GM19438 (cell line): ENCODE results near the gene PRKCQ.
A peak's percentile ranks its signal among the peaks of the same experiment; 100 is the strongest.

Source experiments
- ATAC-seq: cut with Tn5 transposase; IDR thresholded peaks from one replicate; pipeline ENCODE4 v1.9.1; 2021; ENCODE audit warnings: low read depth; ENCODE audit not compliant: unreplicated experiment

PRKCQ gene

DNA sequence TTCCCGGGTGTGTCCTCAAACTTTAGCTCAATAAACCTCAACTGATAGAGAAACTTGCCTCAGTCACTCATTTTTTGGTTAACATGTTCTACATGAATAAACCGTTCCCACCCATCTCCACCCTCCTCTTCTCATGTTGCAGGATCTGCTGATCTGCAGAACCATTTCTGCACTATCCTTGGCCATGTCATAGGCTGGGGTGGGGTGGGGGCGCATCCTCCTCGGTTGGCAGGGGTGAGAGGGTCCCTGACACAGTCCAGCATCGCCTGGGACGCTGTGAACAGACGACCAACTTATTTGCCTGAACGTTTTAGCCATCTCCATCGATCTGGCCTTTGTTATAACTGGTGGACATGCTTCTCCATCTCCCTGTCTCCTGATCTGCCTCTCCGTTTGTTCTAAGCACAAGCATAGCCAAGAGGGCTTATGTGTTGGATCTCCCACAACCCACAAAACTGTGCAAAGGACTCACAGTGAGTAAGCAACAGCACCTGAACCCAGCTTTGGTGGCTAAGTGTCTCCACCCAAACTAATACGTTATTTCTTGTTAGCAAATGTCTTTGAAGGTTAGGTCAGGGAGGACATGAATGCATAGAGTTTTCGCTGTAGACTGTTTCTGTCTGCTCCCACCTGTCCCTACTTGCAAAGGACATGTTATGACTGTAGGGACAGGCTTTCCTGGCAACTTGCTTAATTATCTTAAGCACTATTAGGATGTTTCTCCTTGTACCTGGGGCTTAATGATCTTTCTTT, 51.7 kb downstream of the PRKCQ start:
- ATAC-seq: no peak

DNA sequence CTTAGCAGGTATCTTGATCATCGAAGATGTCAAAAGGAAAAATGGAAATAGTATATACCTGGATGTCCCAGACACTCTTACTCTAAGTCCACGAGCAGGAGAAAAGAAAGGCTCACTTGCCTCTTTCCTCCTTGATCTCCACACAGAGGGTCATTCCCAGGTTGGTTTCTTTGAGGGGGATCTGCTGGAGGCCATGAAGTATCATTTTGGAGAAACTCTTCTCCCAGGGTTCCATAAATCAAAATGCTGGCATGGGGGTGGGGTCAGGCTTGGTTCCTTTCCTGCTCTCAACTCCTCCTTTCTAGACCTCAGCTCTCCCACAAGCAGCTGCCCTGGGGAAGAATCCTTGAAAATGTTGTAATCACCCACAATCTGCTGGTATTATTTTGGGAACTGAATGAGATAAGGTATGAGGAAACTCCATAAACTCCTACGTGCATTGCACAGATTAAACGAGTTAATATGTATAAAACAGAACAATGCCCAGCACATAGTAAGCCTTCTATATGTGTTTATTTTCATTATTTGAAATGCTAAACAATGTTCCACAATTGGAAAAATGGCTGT, 54.4 kb downstream of the PRKCQ start:
- no peak for ATAC-seq

DNA sequence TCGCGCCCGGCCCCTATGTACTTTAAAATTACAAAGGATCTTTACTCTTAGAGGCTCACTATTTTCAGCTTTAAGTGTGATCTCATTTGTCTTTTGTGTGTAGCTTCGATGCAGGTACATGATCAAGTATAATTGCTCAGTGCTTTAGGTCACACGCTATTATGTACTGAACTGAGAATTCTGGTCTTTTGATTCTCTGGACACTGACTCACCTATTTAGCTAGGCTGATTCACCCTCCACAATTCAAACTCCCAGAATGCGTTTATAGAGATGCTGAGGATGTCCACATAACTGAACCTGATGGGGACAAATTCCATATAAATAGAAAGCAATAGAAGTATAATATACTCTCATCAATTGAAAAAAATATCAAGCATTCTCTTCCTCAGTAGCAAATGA, 57.8 kb downstream of the PRKCQ start:
- ATAC-seq: no peak

DNA sequence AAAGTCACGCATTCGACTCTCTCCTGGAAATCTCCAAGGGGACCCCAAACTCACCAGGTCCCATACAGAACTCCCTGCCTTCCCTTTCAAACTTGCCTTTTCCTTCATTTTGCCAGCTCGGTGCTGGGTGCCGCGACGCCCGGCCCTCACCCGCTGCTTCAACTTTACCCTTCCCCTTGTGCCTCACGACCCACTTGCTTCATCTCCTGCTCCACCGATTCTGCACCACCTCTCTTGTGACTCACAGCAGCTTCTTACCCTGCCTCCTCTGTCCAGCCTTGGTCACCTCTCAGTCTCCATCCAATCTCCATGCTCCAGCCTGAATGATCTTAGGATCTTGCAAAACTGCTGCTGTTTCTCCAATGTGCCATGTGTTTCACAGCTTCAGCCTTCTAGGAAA, 59.9 kb downstream of the PRKCQ start:
- no peak for ATAC-seq

DNA sequence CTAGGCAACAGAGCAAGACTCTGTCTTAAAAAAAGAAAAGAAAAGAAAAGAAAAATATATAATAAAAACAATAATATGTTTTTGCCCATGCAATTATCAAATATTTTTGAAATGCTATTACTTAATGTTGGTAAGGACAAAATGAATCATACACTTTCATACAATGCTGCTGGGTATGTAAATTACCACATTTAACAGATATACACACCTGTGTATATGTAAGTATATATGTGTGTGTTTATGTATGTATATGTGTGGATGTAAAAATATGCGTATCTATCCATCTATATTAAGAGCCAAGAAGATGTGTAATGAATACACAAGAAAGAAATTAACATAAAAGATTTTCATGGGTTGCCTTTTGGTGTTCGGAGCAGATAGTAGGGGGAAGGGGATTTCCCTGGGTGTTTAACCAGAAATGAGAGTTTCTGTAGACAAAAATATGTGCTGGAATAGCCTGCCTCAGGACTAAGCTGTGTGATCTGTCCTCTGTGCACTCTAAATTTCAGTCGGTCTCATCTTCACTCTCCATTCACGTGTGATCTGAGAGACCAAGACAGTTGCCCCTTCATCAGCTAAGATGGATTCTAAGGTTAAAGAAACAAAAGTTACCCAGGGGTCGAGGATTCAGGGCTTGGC, 61.2 kb downstream of the PRKCQ start:
- ATAC-seq: no peak

DNA sequence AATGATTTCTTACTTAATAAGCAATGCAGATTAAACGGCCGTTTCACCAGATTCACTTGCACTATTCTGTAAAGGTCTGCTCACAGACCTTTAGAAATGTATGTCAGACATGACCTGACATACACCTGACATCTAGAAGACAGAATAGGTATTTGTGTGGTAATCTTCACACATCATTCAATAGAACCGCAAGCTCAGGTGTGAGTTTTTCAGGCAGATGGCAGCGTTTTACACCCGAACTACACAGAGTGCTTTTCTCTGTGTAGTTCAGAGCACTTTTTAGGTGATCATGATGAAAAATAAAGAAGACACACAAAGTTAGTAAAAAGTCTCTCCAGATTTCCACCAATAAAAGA, 63.2 kb downstream of the PRKCQ start:
- ATAC-seq: no peak

DNA sequence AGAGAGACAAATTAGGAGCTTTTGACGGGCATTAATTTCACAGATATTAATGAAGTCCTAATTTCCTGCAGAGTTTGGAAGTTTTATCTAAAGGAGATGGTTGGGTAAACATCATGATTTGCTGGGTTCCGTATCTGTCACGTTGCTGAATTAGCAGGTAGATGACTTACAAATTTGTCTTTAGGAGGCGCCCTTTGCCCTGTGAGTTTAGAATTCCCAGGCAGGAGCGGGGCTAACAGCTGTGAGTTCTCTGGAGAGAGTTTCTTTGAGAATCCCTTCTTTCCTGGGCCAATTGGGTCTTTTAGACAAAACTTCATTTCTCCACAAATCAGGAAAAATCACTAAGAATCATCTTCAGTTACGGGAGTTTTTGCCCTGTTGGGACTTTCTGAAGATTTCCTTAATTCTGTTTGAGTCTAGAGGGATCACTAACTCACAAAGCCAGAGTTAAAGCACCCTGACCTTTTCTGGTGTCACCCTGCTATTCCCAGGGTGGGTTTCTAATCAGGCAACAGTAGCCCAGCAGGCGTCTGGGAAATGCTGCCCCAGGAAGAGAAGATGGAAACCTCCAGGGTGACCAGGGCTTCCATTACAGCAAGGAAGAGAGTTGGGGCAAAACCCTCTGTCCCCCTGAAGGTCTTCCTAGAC, 63.7 kb downstream of the PRKCQ start:
- ATAC-seq: no peak

DNA sequence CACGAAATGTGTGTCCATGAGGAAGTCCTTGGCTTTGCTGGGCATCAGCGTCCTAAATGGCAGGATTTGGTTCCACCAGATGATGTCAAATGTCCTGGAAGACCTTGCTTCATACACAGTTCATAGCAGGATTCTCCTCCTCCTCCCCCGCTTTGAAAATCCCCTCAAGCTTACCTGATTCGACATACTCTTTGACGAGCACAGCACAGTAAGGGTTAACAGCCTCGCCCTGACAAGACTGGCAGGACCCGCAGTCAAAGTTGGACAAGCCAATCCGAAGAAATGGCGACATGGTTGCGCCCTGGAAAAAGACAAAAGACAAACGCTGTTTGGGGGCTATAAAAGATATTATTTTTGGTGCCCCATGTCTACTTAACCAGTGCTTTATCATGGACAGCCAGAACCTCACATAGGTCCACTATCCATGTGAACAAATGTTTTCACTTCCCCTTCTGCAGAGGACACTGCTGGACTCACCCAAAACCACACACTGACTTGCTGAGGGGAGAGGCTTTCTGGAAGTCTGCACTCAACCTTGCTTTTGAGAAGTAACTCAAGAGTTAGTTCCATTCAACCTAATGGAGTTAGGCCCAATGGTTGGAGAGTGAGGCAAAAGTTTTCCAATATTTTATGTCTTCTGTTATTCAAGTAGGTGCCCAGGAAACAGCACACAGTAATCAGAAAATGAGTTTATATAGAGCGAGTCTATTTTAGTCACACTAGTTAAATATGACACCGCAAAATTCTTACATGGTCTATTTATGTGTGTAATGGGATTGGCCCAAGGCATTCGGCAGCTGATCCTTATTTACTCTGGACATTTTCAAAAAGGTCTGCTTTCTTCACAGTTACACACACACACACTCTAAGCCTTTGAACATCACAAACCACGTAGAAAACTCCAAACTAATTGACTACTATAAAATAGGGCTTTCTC, 65.0 kb downstream of the PRKCQ start:
- ATAC-seq: no peak

DNA sequence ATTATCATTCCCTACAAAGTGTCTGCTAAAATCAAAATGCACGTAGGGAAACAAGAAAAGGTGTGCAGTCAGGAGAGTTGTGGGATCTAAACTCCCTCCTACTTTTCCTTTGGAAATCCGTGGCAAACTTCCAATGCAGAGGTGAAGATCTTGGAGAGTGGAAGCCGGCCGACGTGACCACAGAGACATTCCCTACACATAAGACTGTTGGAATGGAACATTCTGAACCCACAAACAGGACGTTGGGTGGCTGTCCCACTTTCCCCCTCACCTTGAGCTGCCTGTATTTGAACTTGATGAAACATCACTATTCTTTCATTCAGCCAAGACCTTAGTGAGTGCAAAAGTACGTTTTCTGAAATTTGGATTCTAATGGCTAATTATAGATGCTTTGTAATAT, 65.9 kb downstream of the PRKCQ start:
- ATAC-seq: no peak

DNA sequence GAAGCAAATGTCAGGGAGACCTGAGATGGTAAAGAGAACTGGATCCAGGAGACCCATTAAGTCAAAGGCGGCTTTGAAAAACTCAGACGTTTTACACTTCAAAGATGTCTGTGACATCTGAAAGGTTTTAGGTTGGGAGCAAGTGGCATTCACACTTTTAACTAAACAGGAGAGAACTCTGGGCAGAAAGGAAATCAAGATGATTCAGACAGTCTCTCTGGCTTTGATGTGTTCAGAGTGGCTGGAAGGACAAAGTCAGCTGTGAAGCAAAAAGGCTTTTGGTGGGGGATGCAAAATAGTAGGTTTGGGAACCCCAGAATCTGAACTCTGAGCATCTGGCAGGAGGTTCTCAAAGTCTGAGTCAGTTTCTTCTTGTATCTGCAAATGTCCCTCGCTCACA, 66.6 kb downstream of the PRKCQ start:
- ATAC-seq: no peak

DNA sequence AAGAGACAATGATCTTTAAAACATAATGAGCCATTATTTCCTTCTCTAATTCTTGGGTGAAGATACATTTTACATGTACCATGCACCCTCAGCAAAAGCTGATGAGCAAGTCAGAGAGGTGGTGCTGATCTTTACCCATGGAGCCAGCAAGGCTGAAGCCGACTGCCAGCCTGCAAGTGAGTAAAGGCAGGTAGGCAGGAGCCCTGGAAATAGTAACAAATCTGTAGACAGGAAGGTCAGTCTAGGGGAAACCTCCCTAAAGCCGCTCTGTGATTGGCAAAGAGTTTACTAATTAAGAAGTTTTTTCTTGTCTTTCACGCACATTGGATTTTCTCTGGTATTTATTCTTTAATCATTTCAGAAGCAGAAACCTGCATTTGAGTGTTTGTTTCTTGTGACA, 67.9 kb downstream of the PRKCQ start:
- ATAC-seq: no peak

DNA sequence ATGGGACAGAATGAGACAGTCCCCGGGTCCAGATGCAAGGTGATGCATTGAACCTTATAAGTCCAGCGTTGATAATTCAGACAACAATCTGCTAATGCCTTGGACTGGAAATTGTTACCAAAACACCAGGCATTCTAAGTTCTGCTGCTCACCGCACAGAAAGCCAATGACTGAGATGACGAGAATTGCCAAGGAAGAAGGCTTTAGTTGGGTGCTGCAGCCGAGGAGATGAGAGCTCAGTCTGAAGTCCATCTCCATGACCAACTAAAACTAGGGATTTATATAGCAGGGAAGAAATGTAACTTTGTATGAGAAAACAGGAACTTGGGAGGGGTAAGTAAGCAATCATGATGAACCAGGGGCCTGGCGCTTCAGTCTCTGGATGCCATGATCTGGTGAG, 68.7 kb downstream of the PRKCQ start:
- no peak for ATAC-seq

DNA sequence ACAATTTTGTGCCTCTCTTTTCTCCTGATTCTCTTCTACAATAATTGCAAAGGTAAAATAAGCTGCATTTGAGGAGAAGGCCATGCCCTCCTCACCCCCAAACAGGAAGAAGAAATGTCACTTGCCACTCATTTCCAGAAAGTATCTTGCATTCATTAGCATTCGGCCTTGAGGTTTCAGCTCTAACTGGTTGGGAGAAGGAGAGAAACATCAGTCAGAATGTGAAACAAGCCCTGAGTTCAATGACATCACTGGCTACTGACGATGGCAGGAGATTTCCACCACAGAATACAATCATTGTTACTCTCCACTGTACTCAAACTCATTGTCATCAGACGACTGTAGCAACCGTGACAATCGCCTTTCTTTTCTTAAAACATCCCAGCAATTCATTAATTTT, 72.8 kb downstream of the PRKCQ start:
- ATAC-seq: peak; percentile 58

DNA sequence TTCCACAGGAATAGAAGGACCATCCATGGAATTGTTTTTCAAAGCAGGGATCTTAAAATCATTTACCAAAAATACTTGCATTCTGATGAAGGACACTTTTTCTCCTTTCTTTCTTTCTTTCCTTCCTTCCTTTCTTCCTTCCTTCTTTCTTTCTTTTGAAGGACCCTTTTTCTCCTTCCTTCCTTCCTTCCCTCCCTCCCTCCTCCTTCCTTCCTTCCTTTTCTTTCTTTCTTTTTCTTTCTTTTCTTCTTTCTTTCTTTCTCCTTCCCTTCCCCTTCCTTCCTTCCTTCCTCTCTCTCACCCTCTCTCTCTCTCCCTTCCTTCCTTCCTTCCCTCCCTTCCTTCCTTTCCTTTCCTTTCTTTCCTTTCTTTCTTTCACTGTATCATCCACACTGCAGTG, 74.8 kb downstream of the PRKCQ start:
- no peak for ATAC-seq

DNA sequence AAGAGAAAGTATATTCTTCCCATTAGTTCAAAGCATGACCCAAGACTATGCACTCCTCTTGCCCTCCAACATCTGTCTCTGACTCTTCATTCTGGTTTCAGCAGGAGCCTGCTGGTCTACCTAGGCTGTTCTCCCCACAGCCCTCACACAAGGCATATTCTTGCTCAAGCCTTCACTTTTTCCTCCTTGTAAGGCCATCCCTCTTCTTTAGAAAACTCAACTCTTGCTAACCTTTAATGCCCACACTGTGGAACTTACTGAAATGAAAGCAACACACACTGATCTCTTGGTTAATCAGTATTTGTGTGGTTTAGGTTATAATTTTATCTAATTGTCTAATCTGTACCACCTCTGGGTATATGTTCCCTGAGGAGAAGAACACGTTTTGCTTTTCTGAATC, 75.8 kb downstream of the PRKCQ start:
- no peak for ATAC-seq

DNA sequence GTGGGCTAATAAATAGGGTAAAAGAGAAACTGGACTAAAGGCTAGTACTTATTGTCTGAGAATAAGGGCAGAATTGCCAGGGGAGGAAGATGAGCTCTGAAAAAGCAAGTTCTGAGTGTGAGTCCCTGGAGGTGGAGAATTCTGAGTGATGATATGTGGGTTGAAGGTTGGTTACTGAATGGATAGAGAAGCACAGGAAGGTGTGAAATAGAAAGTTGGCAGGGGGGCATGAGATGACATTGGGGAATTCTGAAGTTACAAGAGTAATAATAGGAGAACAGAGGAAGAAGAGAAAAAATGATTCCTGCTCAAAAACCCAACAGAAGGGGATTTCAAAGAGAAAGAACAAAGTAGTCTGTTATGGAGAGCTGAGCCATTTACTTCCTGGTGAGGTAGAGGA, 76.9 kb downstream of the PRKCQ start:
- ATAC-seq: no peak

DNA sequence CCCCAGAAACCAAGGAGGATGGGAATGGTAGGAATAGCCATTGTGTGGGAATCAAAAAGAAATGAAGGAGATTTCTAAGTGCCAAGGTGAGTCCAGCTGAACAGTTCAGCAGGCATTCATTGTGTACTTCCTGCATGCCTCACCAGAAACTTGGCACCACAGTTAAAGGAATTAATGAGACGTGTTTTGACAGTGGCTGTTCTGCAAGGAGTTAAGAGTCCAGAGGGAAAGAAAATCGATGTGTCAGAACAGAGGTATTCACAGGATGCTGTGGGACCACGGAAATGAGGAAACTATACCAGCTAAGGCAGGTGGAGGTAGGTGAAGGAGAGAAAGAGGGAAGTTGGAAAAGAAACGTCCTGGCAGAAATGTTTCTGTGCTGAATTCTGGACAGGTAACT, 78.1 kb downstream of the PRKCQ start:
- no peak for ATAC-seq

DNA sequence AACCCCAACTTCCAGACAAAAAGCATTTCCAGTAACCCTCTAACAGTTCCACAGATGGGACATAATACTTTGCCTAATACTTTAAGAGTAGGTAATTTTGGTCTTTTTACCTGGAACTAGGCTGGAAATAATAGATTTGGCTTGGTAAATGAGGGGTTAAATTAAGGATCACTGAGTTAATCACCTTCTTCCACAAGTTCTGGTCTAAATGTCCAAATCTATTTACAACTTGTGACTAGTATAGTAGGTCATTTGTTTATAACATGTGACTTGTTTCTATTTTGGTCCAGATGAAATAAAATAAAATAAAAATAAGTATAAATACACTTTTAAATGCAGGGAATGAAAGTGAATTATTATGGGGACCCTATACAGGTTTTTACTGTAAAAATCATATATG, 80.1 kb downstream of the PRKCQ start:
- no peak for ATAC-seq

DNA sequence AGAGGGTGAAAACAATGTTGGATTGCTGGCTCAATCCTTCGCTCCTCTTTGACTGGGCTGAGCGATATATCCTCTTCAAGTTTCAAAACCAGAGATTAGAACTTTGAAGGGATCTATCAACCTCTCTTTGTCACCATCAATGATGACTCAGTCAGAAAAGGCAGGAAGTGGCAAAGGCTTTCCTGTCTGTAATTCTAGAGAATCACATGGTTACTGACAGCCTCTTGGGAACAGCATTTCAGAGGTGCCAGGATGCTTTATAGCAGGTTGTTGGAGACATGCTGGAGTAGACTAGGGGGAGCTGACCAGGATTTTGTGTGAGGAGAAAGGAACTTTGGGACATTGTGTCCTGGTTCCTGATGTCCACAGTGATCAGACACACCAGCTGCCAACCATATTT, 81.3 kb downstream of the PRKCQ start:
- ATAC-seq: no peak

DNA sequence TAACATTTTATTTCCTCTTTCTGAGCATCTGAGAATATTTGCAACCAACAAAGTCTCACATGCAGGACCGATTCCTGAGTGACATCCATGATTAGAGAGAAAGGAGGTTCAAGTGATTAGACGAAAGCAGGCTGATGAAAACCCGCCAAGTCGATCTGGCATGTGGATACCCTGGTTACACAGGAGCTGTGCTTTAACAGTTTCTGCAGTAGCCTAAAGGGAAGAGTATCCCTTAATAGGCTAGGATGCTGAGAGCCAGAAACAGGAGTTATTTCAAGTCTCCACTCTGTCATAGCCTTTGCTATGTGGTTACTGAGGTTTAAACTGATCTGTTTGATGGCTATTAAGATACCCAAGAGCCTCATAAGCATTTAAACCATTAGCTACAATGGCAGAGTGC, 82.5 kb downstream of the PRKCQ start:
- no peak for ATAC-seq
